A549 (cell line): Measurements from ENCODE around the gene FBXO5. TPM values are rescaled to one million over a fixed set of nuclear protein-coding genes. Genes with fewer than 3 reads are reported as not detected.

Source experiments
- ATAC-seq, 2 experiments: fragments of 200-7000 bp in 1 of 2; fragments of >200 bp in 1 of 2; cut with Nextera tagmentation in 1 of 2; cut with Tn5 transposase in 1 of 2; 3 replicates each; pipeline versions ENCODE4 v1.8.0 to v1.9.1; 2018 to 2020; ENCODE audit warnings: mild to moderate bottlenecking in 1 of 2, moderate library complexity in 1 of 2
- CTCF ChIA-PET: fragments of 300-600 bp; sonication (Branson Sonifier 250); formaldehyde crosslinking; extraction: SDS; loops from one replicate; lab custom pipeline; 2021; ENCODE audit warnings: antibody characterized with exemption, inconsistent platforms; lab: Yijun Ruan, JAX
- POLR2A ChIA-PET: fragments of 350-600 bp; formaldehyde crosslinking; extraction: SDS; loops from one replicate; lab custom pipeline; 2021; ENCODE audit warnings: antibody characterized with exemption, inconsistent platforms; lab: Yijun Ruan, JAX
- DNase-seq, 2 experiments: peaks; one replicate each; pipeline versions ENCODE4 v3.0.0 to v3.0.0-alpha.2; 2011 to 2016; ENCODE audit warnings: low read depth in 1 of 2, low spot score in 1 of 2
- FAIRE-seq: peaks from 2 replicates; lab custom pipeline; 2011; peaks lifted over from hg19 to GRCh38; lab: Jason Lieb, UNC
- H3K27ac ChIP-seq, 2 experiments: fragments of >200 bp; sonication (Bioruptor Twin); formaldehyde crosslinking; 3 replicates each; pipeline ENCODE4 v1.5.1; 2016 to 2017
- H3K4me1 ChIP-seq: fragments of >200 bp; sonication (Bioruptor Twin); formaldehyde crosslinking; 3 replicates; pipeline ENCODE4 v1.6.1; 2016
- H3K4me2 ChIP-seq: fragments of >200 bp; sonication (Bioruptor Twin); formaldehyde crosslinking; 3 replicates; pipeline ENCODE4 v1.6.1; 2016
- H3K4me3 ChIP-seq: fragments of >200 bp; sonication (Bioruptor Twin); formaldehyde crosslinking; 3 replicates; pipeline ENCODE4 v1.5.1; 2016
- H3K9me3 ChIP-seq: fragments of >200 bp; sonication (Bioruptor Twin); formaldehyde crosslinking; 3 replicates; pipeline ENCODE4 v1.6.1; 2016
- ATOH8 ChIP-seq: fragments of 250-450 bp; sonication (Bioruptor Pico); IDR thresholded peaks from 2 replicates; pipeline ENCODE4 v1.5.0; 2020; ENCODE audit warnings: low read depth, mild to moderate bottlenecking, moderate library complexity
- CBX8 ChIP-seq: fragments of 200-600 bp; sonication (generic); IDR thresholded peaks from 2 replicates; pipeline ENCODE4 v1.6.1; 2016
- CTCF ChIP-seq: fragments of >200 bp; sonication (Bioruptor Twin); formaldehyde crosslinking; IDR thresholded peaks from 3 replicates; pipeline ENCODE4 v1.5.1; 2016
- EHMT2 ChIP-seq: fragments of 200-600 bp; sonication (generic); IDR thresholded peaks from 2 replicates; pipeline ENCODE4 v1.6.1; 2016; ENCODE audit warnings: antibody characterized with exemption, low read depth, mild to moderate bottlenecking, moderate library complexity
- JUN ChIP-seq, 2 experiments: fragments of >200 bp; sonication (Bioruptor Twin); formaldehyde crosslinking; IDR thresholded peaks; 2 replicates in 1 of 2; 3 replicates in 1 of 2; pipeline ENCODE4 v1.6.1; 2016 to 2017
- MAX ChIP-seq: IDR thresholded peaks from 2 replicates; pipeline ENCODE4 v1.6.1; 2012
- MAZ ChIP-seq: fragments of 150-350 bp; IDR thresholded peaks from 2 replicates; pipeline ENCODE4 v1.6.1; 2014; ENCODE audit warnings: antibody characterized with exemption, low read depth, low read length, borderline replicate concordance
- MYC ChIP-seq: IDR thresholded peaks from 2 replicates; pipeline ENCODE4 v1.6.1; 2012; ENCODE audit warnings: mild to moderate bottlenecking, inconsistent platforms, low read length, improper control_type of control experiment, borderline replicate concordance
- PBX3 ChIP-seq: IDR thresholded peaks from 2 replicates; pipeline ENCODE4 v1.6.1; 2012
- PHF8 ChIP-seq: fragments of 200-600 bp; sonication (generic); IDR thresholded peaks from 2 replicates; pipeline ENCODE4 v1.6.1; 2016; ENCODE audit warnings: low read depth, mild to moderate bottlenecking, antibody characterized with exemption, moderate library complexity, borderline replicate concordance
- POLR2A ChIP-seq: IDR thresholded peaks from 2 replicates; pipeline ENCODE4 v1.6.1; 2012; ENCODE audit warnings: mild to moderate bottlenecking, low read length
- RAD21 ChIP-seq, 2 experiments: fragments of >200 bp in 1 of 2; sonication (Bioruptor Twin) in 1 of 2; formaldehyde crosslinking in 1 of 2; IDR thresholded peaks in 1 of 2; conservative IDR thresholded peaks in 1 of 2; 2 replicates in 1 of 2; 3 replicates in 1 of 2; pipeline ENCODE4 v1.6.1; 2012 to 2018; ENCODE audit warnings: inconsistent platforms in 1 of 2
- RARB ChIP-seq: fragments of 250-450 bp; sonication (Bioruptor Pico); IDR thresholded peaks from 2 replicates; pipeline ENCODE4 v1.8.0; 2021; ENCODE audit warnings: mild to moderate bottlenecking, moderate library complexity
- REST ChIP-seq: fragments of 200-600 bp; sonication (generic); IDR thresholded peaks from 2 replicates; pipeline ENCODE4 v1.6.1; 2016; ENCODE audit warnings: antibody characterized with exemption, mild to moderate bottlenecking, moderate library complexity
- TFCP2L1 ChIP-seq: fragments of 250-450 bp; sonication (Bioruptor Pico); IDR thresholded peaks from 2 replicates; pipeline ENCODE4 v1.5.0; 2021; ENCODE audit warnings: mild to moderate bottlenecking
- ZC3H11A ChIP-seq: fragments of 450-650 bp; IDR thresholded peaks from 2 replicates; pipeline ENCODE4 v1.6.1; 2014; ENCODE audit warnings: antibody characterized with exemption, mild to moderate bottlenecking
- ZFP36 ChIP-seq: fragments of 450-650 bp; IDR thresholded peaks from 2 replicates; pipeline ENCODE4 v1.6.1; 2014; ENCODE audit warnings: borderline replicate concordance; ENCODE audit not compliant: partially characterized antibody
- ZSCAN20 ChIP-seq: fragments of 250-450 bp; sonication (Bioruptor Pico); IDR thresholded peaks from 2 replicates; pipeline ENCODE4 v1.8.0; 2022; ENCODE audit warnings: mild to moderate bottlenecking, moderate library complexity
- WGBS: methylation state at CpG from one replicate; pipeline ENCODE4 v1.1.6; 2017; ENCODE audit errors: missing lambda C conversion rate; 5-methylcytosine and 5-hydroxymethylcytosine counted together
- polyA plus RNA-seq, 4 experiments: library from polyadenylated mRNA; depleted of rRNA in 3 of 4; stranded (reverse); fragments of >200 nt; fragmentation: RNase III in 1 of 4; extraction: RNeasy Plus Mini Kit Qiagen cat#74134 plus additional on column Dnase treatment in 1 of 4; gene quantifications; 2 replicates in 3 of 4; 3 replicates in 1 of 4; pipeline ENCODE4 v1.2.3, GENCODE V29; 2011 to 2017

Gene FBXO5
- polyA plus RNA-seq, 2 of the 4 experiments (the other 2 are of a cell fraction), result 14.3 to 29.2 TPM

- TF ChIP-seq CTCF, result no peak
- no peak for TF ChIP-seq ZSCAN20 (CRISPR knock-in tag)
- TF ChIP-seq RAD21 (conservative IDR thresholded peaks at IDR 0.05 in 1 of 2, IDR thresholded peaks at IDR 0.05 in 1 of 2), result no peak
Observed at GRCh38 chr6:152976749-152977148, 6.1 kb downstream of the FBXO5 start (continued).

- no peaks in the 10 kb centered on the region for H3K9me3 ChIP-seq
- FAIRE-seq, result no peak
- no peak for ATAC-seq
- peaks cover 41% of the 10 kb centered on the region for H3K4me1 ChIP-seq
- no peak overlapping the region for H3K4me3 ChIP-seq
- no peak overlapping the region for H3K27ac ChIP-seq
- TF ChIP-seq EHMT2, result no peak
- ChIA-PET CTCF (no interaction called here), POLR2A (no interaction called here)
- WGBS, result 88% methylated on average over 4 of the region's 4 CpGs
- H3K4me2 ChIP-seq, result peak overlapping the region; percentile 20; the same call in 1 of the 3 replicates
- no peak for DNase-seq
Observed at GRCh38 chr6:152975204-152975915, 7.5 kb downstream of the FBXO5 start.

- no peaks in the 10 kb centered on the region for H3K9me3 ChIP-seq
- DNase-seq (no peak), FAIRE-seq (no peak), ATAC-seq (no peak)
- ChIA-PET CTCF (no interaction called here), POLR2A (no interaction called here)
- no peak overlapping the region for H3K4me2 ChIP-seq
- TF ChIP-seq CTCF (no peak), PBX3 (no peak), MYC (no peak), RARB (CRISPR knock-in tag) (no peak), ZC3H11A (no peak), ZFP36 (no peak), JUN (IDR thresholded peaks at IDR 0.05) (no peak), MAX (no peak), REST (no peak), POLR2A (no peak), ATOH8 (no peak), MAZ (no peak), PHF8 (no peak), TFCP2L1 (CRISPR knock-in tag) (no peak), CBX8 (no peak)
- WGBS, result 100% methylated on average over 1 of the region's 1 CpG
- no peak overlapping the region for H3K4me3 ChIP-seq
- H3K27ac ChIP-seq, result no peak overlapping the region
- H3K4me1 ChIP-seq, result peaks cover 26% of the 10 kb centered on the region; the same call in 2 of the 3 replicates
Observed at GRCh38 chr6:152973916-152974315, 8.9 kb downstream of the FBXO5 start.
